Astrocyte of the cerebellum (primary cell): ENCODE data around the gene PIAS2.
"Not testable (repeated sequence)": the region's sequence is repeated elsewhere in the genome, so short reads cannot be mapped to it uniquely, and the experiment has no call there.

Experiments
- DNase-seq: peaks from one replicate; pipeline ENCODE4 v3.0.0-alpha.2; 2011; ENCODE audit warnings: low read depth
- H3K4me3 ChIP-seq: 2 replicates; pipeline ENCODE4 v1.5.1; 2011; ENCODE audit warnings: mild to moderate bottlenecking, low read depth, low read length, moderate library complexity
- in situ Hi-C: cut with HindIII; loops from 2 replicates; pipeline ENCODE4 v1.10.0; 2017; ENCODE audit warnings: low sequenced_read_pairs
- TF ChIP-seq, protein P1 (sequence below): IDR thresholded peaks from 2 replicates; pipeline ENCODE4 v1.5.1; 2012; ENCODE audit warnings: low read length, low read depth, moderate library complexity, mild to moderate bottlenecking; ENCODE audit errors: missing control alignments

The PIAS2 gene

GRCh38 chr18:46866523-46866922, 50.8 kb downstream of the PIAS2 start:
- H3K4me3 ChIP-seq, result no peak overlapping the region
- DNase-seq, result no peak
- TF ChIP-seq, protein P1, sequence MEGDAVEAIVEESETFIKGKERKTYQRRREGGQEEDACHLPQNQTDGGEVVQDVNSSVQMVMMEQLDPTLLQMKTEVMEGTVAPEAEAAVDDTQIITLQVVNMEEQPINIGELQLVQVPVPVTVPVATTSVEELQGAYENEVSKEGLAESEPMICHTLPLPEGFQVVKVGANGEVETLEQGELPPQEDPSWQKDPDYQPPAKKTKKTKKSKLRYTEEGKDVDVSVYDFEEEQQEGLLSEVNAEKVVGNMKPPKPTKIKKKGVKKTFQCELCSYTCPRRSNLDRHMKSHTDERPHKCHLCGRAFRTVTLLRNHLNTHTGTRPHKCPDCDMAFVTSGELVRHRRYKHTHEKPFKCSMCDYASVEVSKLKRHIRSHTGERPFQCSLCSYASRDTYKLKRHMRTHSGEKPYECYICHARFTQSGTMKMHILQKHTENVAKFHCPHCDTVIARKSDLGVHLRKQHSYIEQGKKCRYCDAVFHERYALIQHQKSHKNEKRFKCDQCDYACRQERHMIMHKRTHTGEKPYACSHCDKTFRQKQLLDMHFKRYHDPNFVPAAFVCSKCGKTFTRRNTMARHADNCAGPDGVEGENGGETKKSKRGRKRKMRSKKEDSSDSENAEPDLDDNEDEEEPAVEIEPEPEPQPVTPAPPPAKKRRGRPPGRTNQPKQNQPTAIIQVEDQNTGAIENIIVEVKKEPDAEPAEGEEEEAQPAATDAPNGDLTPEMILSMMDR, result no peak
- in situ Hi-C loops, result no loop called here

DNA sequence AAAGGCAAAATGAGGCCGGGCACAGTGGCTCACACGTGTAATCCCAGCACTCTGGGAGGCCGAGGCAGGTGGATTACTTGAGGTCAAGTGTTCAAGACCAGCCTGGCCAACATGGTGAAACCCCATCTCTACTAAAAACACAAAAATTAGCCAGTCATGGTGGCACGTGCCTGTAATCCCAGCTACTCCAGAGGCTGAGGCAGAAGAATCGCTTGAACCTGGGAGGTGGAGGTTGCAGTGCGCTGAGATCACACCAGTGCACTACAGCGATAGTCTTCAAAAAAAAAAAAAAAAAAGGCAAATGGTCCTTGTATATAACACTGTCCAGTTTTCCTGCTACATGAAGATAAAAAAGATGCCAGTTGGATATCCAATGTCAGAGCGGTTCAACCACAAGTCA, 52.1 kb downstream of the PIAS2 start:
- DNase-seq, in situ Hi-C loops, H3K4me3 ChIP-seq: not testable (repeated sequence)

GRCh38 chr18:46859855-46860254, 57.5 kb downstream of the PIAS2 start:
- DNase-seq, result peak; percentile 57
- TF ChIP-seq, protein P1, result no peak
- in situ Hi-C loops, result no loop called here
- H3K4me3 ChIP-seq, result no peak overlapping the region

- H3K4me3 ChIP-seq, result no peak overlapping the region
- no peak for DNase-seq
- in situ Hi-C loops, result no loop called here
- TF ChIP-seq, protein P1, result no peak
These were observed 59.0 kb downstream of the PIAS2 start for GRCh38 chr18:46858290-46858689.

- in situ Hi-C loops, result no loop called here
- DNase-seq, result no peak
- TF ChIP-seq, protein P1, result peak; percentile 11
- no peak overlapping the region for H3K4me3 ChIP-seq
These were observed 60.3 kb downstream of the PIAS2 start for GRCh38 chr18:46856973-46857372.

GRCh38 chr18:46849007-46849406, 68.3 kb downstream of the PIAS2 start:
- no peak overlapping the region for H3K4me3 ChIP-seq
- TF ChIP-seq, protein P1, result no peak
- DNase-seq, result no peak
- in situ Hi-C loops, result no loop called here

GRCh38 chr18:46843372-46843771, 73.9 kb downstream of the PIAS2 start:
- in situ Hi-C loops, result no loop called here
- no peak overlapping the region for H3K4me3 ChIP-seq
- TF ChIP-seq, protein P1, result no peak
- DNase-seq, result no peak
